ENCODE results near the gene GNG14. TPM values are rescaled to one million over a fixed set of nuclear protein-coding genes. Genes with fewer than 3 reads are reported as not detected.

GNG14 gene
- total RNA-seq, 1 experiment from 2014 or later: not detected

DNA sequence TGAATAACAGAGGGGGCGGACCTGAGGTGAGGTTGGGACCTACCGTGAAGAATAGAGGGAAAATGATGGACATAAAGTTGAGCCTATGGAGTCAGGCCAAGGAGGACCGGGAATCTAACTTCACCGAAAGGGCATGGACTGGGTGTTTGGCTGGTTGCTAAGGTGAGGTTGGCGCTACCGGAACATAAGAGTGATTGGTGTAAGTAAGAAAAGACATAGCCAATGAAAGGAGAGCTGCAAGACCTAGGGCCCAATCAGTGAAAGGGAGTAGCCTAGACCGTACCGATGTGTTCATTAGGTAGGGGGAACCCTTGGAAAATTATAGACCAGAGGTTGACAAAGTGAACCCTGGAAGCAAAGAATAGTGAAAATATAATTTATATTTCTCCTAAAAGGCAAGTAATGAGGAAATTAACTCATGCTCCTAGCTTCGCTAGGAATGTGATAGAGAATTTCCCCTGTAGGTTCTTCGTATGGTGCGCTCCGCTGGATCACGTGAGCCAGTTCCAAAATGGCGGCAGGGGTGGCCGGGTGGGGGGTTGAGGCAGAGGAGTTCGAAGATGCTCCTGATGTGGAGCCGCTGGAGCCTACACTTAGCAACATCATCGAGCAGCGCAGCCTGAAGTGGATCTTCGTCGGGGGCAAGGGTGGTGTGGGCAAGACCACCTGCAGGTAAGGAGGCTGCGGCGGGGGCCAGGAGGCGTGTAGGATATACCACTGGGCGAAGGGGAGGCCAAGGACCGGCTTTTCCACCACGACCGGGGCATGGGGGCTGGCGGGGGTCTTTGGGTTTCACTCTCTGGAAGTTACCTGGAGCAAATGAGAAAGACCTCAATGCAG lies 49.4 kb downstream of the GNG14 start, which contains the start of gene GET3:
Gene GET3, plus strand, starts transcription at position 503 of the 840 bp plus-strand sequence. Its CDS starts 9 bp downstream, at position 512.
- Mint-ChIP-seq H3K27ac (peak within 1 kb of the TSS; percentile 99 to 100 (median 100)), H3K4me3 (peak within 1 kb of the TSS; percentile 100), H3K9me3 (no peaks in the 10 kb centered on the region; a peak in 1 of 5 replicates), H3K36me3 (ENCODE audit: insufficient read depth in 1 of 3, low read depth in 3 of 3) (peaks cover 24 to 35% (median 27%) of the 10 kb centered on the region in 3 experiments), H3K27me3 (ENCODE audit: low read depth) (peaks cover 3% of the 10 kb centered on the region; the same call in 1 of the 2 replicates), H3K4me1 (peaks cover 21 to 29% of the 10 kb centered on the region in 2 experiments)
- no peak within 1 kb of the TSS for H2BK120ac ChIP-seq (ENCODE audit: low read depth, low read length, poor library complexity, severe bottlenecking)
- peak within 1 kb of the TSS; percentile 95 for H3K9ac ChIP-seq (ENCODE audit: extremely low read depth, insufficient read length, low read length)
- no peak within 1 kb of the TSS for H2BK5ac ChIP-seq (ENCODE audit: insufficient read length, low read length)
- TF ChIP-seq, protein P1, sequence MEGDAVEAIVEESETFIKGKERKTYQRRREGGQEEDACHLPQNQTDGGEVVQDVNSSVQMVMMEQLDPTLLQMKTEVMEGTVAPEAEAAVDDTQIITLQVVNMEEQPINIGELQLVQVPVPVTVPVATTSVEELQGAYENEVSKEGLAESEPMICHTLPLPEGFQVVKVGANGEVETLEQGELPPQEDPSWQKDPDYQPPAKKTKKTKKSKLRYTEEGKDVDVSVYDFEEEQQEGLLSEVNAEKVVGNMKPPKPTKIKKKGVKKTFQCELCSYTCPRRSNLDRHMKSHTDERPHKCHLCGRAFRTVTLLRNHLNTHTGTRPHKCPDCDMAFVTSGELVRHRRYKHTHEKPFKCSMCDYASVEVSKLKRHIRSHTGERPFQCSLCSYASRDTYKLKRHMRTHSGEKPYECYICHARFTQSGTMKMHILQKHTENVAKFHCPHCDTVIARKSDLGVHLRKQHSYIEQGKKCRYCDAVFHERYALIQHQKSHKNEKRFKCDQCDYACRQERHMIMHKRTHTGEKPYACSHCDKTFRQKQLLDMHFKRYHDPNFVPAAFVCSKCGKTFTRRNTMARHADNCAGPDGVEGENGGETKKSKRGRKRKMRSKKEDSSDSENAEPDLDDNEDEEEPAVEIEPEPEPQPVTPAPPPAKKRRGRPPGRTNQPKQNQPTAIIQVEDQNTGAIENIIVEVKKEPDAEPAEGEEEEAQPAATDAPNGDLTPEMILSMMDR (conservative IDR thresholded peaks at IDR 0.05): no peak
- no peak within 1 kb of the TSS for H2BK20ac ChIP-seq (ENCODE audit: low read depth, low read length, poor library complexity, severe bottlenecking)
- no peak within 1 kb of the TSS for H3T11ph ChIP-seq (ENCODE audit: low read length)
- peak within 1 kb of the TSS; percentile 92 for H3K18ac ChIP-seq (ENCODE audit: insufficient read length, low read depth, low read length)
- peaks cover 12% of the 10 kb centered on the region for H3K23me2 ChIP-seq (ENCODE audit: insufficient read length, low read depth, low read length, poor library complexity, severe bottlenecking)
- H3K79me1 ChIP-seq (ENCODE audit: insufficient read depth, low read depth, low read length, poor library complexity, severe bottlenecking): peaks cover 3% of the 10 kb centered on the region
- no peak within 1 kb of the TSS for H2BK12ac ChIP-seq (ENCODE audit: insufficient read length, low read depth, low read length)
- no peak within 1 kb of the TSS for H4K91ac ChIP-seq (ENCODE audit: insufficient read length, low read depth, low read length)
- H3K23ac ChIP-seq (ENCODE audit: insufficient read length, low read depth, low read length): no peak within 1 kb of the TSS
- H2AK5ac ChIP-seq (ENCODE audit: insufficient read length, low read length): no peak within 1 kb of the TSS
- H3K9me3 ChIP-seq (ENCODE audit: control insufficient read depth, low read depth, low read length): no peaks in the 10 kb centered on the region
- no peaks in the 10 kb centered on the region for H3K27me3 ChIP-seq (ENCODE audit: insufficient read depth, low read length)
- H3K14ac ChIP-seq (ENCODE audit: insufficient read depth, low read length): peak within 1 kb of the TSS; percentile 90
- DNase-seq: peak; percentile 99
- H2AFZ ChIP-seq (ENCODE audit: low read length): no peak within 1 kb of the TSS
- H2BK15ac ChIP-seq (ENCODE audit: low read depth, low read length): no peak within 1 kb of the TSS
- H4K5ac ChIP-seq (ENCODE audit: insufficient read length, low read depth, low read length): peak within 1 kb of the TSS; percentile 69
- WGBS (ENCODE audit: extremely low coverage, insufficient read length, low lambda C conversion rate): no CpG with 5 or more reads among the region's 29 CpGs
- H3K56ac ChIP-seq (ENCODE audit: insufficient read length, low read depth, low read length): no peak within 1 kb of the TSS
- no peaks in the 10 kb centered on the region for H4K20me1 ChIP-seq (ENCODE audit: control insufficient read depth, insufficient read depth, insufficient read length)
- peaks cover 21% of the 10 kb centered on the region for H3K79me2 ChIP-seq (ENCODE audit: insufficient read depth, low read length)
- no peak within 1 kb of the TSS for H4K8ac ChIP-seq (replicated peaks; ENCODE audit: insufficient read length, low read depth, low read length)
- H3K4ac ChIP-seq (ENCODE audit: low read depth, low read length): no peak within 1 kb of the TSS; the same call in 1 of the 2 replicates
- H3K4me2 ChIP-seq (ENCODE audit: insufficient read depth, insufficient read length, low read length): peak within 1 kb of the TSS; percentile 94
- H3K27ac ChIP-seq (ENCODE audit: insufficient read length, low read depth, low read length): no peak within 1 kb of the TSS
- no peaks in the 10 kb centered on the region for H3K4me1 ChIP-seq (ENCODE audit: insufficient read depth, low read length)
